Ectodermal cell (in vitro differentiated cells): ENCODE data around the gene ANTXR1.

Source experiments
- H3K27ac ChIP-seq: 2 replicates; pipeline ENCODE4 v1.7.0; 2013; ENCODE audit warnings: mild to moderate bottlenecking, low read depth, low read length; ENCODE audit not compliant: insufficient read depth, poor library complexity, severe bottlenecking
- H3K27me3 ChIP-seq: 2 replicates; pipeline ENCODE4 v1.7.0; 2013; ENCODE audit warnings: mild to moderate bottlenecking, low read length; ENCODE audit not compliant: insufficient read depth, control insufficient read depth, poor library complexity, severe bottlenecking
- H3K36me3 ChIP-seq: one replicate; pipeline ENCODE4 v1.7.0; 2013; ENCODE audit warnings: low read length; ENCODE audit not compliant: control insufficient read depth, insufficient read depth
- H3K4me1 ChIP-seq: one replicate; pipeline ENCODE4 v1.7.0; 2013; ENCODE audit warnings: low read length; ENCODE audit not compliant: control insufficient read depth, insufficient read depth
- H3K4me3 ChIP-seq: 2 replicates; pipeline ENCODE4 v1.7.0; 2013; ENCODE audit warnings: low read depth, low read length, control low read depth; ENCODE audit not compliant: insufficient read depth
- H3K9me3 ChIP-seq: 2 replicates; pipeline ENCODE4 v1.7.0; 2013; ENCODE audit warnings: mild to moderate bottlenecking, low read length, moderate library complexity; ENCODE audit not compliant: control insufficient read depth
- WGBS, 2 experiments: methylation state at CpG; one replicate each; pipeline ENCODE4 v1.1.7; 2013; ENCODE audit warnings: missing lambda C conversion rate in 2 of 2; 5-methylcytosine and 5-hydroxymethylcytosine counted together

Gene ANTXR1

DNA sequence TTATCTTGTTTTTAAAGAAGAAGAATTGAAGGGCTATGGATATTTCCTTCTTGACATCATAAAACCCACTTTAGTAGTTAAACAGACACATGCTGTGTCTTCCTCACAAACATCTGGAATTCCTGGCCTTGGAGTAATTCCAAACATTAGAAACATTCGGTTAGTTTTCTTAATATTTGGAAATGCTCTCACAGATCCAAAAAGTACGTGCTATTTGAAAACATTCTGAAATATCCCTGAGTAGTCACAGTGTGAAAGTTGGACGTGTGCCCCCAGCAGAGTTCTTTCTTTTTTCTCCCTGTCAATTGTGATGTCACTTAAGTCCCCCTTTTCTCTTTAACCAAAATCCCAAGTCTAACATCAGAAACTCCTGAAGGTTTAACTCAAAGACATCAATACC is 91.3 kb downstream of the ANTXR1 start:
- H3K36me3 ChIP-seq: no peaks in the 10 kb centered on the region
- no peaks in the 10 kb centered on the region for H3K27me3 ChIP-seq
- no peak overlapping the region for H3K27ac ChIP-seq
- H3K4me1 ChIP-seq: no peaks in the 10 kb centered on the region
- H3K9me3 ChIP-seq: no peaks in the 10 kb centered on the region
- WGBS, 2 experiments: 95 to 97% methylated on average over 3 of the region's 3 CpGs
- H3K4me3 ChIP-seq: no peak overlapping the region

DNA sequence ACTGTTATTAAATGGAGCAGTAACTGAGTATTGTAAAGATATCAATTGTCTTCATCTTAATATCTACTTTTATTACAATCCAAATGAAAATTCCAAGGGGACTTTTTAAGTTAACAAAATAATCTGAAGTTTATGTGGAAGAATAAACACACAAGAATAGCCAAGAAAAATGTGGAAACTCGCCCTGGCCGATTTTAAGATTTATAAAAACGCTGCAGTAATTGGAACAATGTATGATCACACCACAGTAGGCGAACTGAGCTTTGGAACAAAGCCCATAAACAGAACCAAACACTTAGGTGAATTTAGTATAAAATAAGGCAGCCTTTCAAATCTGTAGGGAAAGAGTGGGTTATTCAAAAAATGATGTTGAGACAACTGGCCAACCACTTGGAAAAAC is 96.3 kb downstream of the ANTXR1 start:
- H3K27ac ChIP-seq: no peak overlapping the region
- 91 to 98% methylated on average over 4 of the region's 4 CpGs for WGBS, 2 experiments

DNA sequence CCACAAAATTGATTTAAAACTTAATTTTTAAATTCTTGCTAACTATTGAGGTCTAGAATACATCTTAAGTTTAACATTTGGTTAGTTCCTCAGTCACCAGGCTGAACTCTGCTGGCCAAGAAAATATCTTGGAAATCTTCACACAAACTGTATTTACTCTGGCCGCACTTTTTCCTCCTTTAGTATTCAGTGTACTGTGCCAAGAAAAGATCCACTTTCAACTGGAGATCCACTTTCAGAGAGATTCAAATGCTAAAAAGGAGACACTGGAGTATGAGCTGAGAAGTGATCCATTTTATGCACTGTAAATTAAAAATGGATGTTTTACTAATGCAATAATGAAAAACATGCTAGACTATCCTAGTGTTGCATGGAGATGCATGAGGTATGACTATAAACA is 98.1 kb downstream of the ANTXR1 start:
- H3K4me1 ChIP-seq: no peaks in the 10 kb centered on the region
- no peak overlapping the region for H3K27ac ChIP-seq
- H3K36me3 ChIP-seq: no peaks in the 10 kb centered on the region
- no peaks in the 10 kb centered on the region for H3K27me3 ChIP-seq
- H3K9me3 ChIP-seq: no peaks in the 10 kb centered on the region
- WGBS, 2 experiments: 96 to 100% methylated on average over 1 of the region's 1 CpG
- H3K4me3 ChIP-seq: no peak overlapping the region

More for the DNA sequence above, 96.3 kb downstream of the ANTXR1 start:
- H3K4me1 ChIP-seq: no peaks in the 10 kb centered on the region
- H3K27me3 ChIP-seq: no peaks in the 10 kb centered on the region
- H3K9me3 ChIP-seq: no peaks in the 10 kb centered on the region
- no peak overlapping the region for H3K4me3 ChIP-seq
- H3K36me3 ChIP-seq: no peaks in the 10 kb centered on the region

DNA sequence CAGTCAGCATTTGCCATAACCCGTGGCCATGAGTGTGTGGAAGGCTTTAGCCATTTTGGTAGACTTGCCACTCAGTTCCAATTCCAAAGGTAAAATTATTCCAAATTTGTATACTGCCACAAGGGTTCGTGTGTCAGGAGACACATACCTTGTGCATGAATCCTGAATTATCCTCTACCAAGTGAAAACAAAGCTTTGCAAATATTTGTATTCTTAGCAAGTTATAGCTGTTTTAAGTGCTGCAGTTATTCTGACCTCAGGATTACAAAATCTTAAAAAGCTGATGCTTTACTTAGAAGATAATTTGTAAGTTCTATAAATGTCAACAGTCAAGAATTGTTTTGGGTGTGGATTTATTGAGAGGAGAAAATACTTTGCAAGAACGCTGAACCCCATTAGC is 100.6 kb downstream of the ANTXR1 start:
- Histone ChIP-seq H3K36me3 (no peaks in the 10 kb centered on the region), H3K9me3 (no peaks in the 10 kb centered on the region), H3K4me1 (no peaks in the 10 kb centered on the region), H3K4me3 (no peak overlapping the region), H3K27ac (no peak overlapping the region), H3K27me3 (no peaks in the 10 kb centered on the region)
- 82 to 93% methylated on average over 2 of the region's 3 CpGs for WGBS, 2 experiments

DNA sequence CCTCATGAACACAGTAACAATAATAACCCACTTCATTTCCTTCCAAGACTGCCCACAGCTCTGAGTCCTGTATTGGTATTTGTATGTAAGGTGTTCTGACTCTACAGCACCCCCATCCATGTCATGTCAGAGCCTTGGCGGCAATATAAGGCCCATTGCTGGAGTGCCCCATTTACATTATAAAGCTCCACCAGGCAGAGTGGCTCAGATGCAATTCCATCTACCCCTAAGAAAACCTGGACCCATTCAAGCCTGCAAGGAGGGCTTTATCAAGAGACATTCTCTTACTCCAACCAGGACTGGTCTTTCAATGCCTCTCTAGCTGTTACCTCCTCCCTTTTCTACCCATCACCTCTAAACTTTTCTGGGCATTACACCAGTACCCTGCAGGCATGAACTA is 101.6 kb downstream of the ANTXR1 start:
- H3K27ac ChIP-seq: no peak overlapping the region
- H3K27me3 ChIP-seq: no peaks in the 10 kb centered on the region
- no peak overlapping the region for H3K4me3 ChIP-seq
- H3K9me3 ChIP-seq: no peaks in the 10 kb centered on the region
- 19 to 23% methylated on average over 1 of the region's 1 CpG for WGBS, 2 experiments
- no peaks in the 10 kb centered on the region for H3K36me3 ChIP-seq
- no peaks in the 10 kb centered on the region for H3K4me1 ChIP-seq

DNA sequence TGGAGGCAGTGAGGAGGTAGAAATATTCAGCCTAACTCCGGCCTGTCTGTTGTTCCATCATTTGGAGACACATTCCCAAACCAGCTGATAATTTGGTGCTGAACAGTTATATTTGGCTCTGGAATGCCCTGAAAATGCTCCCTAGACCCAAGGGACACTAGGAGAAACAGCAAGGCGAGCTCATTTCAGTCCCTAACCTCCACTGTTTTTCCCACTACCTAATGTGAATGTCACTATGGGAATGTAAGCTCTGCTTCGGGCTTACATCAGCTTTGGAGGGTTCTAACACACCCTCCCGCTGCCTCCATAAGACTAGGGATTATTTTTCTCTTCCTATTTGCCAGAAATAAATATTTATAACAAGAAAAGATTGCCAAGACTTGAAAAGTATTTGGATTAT is 103.5 kb downstream of the ANTXR1 start:
- H3K36me3 ChIP-seq: no peaks in the 10 kb centered on the region
- WGBS, 2 experiments: 92 to 100% methylated on average over 3 to 4 of the region's 4 CpGs
- H3K9me3 ChIP-seq: no peaks in the 10 kb centered on the region
- H3K4me3 ChIP-seq: no peak overlapping the region
- no peaks in the 10 kb centered on the region for H3K27me3 ChIP-seq
- no peak overlapping the region for H3K27ac ChIP-seq
- no peaks in the 10 kb centered on the region for H3K4me1 ChIP-seq

DNA sequence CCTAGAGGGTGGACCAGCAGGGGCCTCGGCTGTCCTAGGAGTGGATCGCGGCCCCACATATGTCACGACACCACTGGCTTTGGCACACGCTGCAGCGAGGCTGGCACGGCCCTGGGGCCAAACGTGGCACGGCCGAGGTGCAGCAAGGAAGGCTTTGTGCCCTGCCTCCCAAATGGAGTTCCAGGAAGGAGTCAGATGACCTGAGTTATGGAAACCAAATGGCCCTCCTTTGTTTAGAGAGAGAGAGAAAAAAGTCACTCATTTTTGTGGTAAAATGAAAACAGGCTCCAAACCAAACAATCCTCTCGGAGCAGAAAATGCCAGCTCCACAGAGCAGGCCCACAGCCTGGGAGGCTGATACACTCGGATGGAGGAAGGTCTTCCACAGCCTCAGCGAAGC is 105.6 kb downstream of the ANTXR1 start:
- Histone ChIP-seq H3K36me3 (no peaks in the 10 kb centered on the region), H3K27ac (no peak overlapping the region), H3K4me1 (no peaks in the 10 kb centered on the region), H3K4me3 (no peak overlapping the region), H3K27me3 (no peaks in the 10 kb centered on the region), H3K9me3 (no peaks in the 10 kb centered on the region)
- 95 to 96% methylated on average over 13 of the region's 13 CpGs for WGBS, 2 experiments

DNA sequence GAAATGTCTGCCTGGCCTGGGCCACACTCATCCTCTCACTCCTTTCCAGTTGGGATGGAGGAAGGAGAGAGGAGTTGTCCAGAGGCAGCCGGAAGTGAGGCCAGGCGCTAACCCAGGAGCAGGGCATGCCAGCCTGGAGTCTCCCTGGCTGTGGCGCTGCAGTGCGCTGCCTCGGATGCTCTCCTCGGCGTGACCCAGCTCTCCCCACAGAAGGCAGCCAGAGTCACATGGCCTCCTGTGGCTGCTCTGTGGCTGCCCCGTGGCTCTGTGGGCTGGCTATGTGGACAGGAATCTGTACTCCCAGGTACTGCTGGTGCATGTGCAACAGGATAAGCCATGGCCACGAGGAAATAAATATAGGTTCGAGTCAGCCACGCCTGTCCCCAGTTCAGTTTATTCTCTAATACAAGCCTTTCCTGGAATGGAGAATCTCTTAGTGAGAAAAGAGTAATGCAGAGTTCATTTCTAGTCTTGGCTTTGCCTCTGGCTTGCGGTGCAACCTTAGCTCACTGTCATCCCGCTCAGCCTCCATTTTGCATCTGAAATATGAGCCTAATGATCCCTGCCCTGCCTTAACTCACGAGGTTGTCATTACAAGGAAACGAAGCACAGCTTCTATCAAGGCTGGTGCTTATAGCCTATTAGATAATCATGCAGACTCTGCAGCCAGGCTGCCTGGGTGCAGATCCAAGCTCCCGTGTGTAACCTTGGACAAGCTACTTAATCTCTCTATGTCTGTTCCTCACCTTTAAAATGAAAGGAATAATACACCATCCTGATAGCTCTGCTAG is 106.3 kb downstream of the ANTXR1 start:
- Histone ChIP-seq H3K4me1 (no peaks in the 10 kb centered on the region), H3K27ac (no peak overlapping the region), H3K4me3 (no peak overlapping the region), H3K9me3 (no peaks in the 10 kb centered on the region), H3K27me3 (no peaks in the 10 kb centered on the region), H3K36me3 (no peaks in the 10 kb centered on the region)
- WGBS, 2 experiments: 89 to 92% methylated on average over 16 of the region's 16 CpGs

DNA sequence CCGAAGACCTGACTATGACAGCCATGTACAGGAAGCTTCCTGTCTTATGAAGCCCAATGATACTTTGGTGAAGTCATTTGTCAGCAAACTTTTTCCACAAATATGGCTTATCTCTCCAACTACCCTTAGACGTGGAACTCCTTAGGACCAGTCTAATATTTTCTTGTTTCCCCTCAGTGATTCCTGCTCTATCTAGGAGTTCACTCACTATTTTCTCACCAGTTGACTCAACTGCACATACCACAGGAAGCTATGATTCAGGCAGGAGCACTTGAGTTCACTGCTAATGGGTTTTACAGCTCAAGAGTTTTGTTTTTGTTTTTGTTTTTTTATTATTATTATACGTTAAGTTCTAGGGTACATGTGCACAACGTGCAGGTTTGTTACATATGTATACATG is 109.3 kb downstream of the ANTXR1 start:
- Histone ChIP-seq H3K36me3 (no peaks in the 10 kb centered on the region), H3K27me3 (no peaks in the 10 kb centered on the region), H3K4me3 (no peak overlapping the region), H3K4me1 (no peaks in the 10 kb centered on the region), H3K27ac (no peak overlapping the region), H3K9me3 (no peaks in the 10 kb centered on the region)
- 89 to 98% methylated on average over 3 of the region's 4 CpGs for WGBS, 2 experiments

DNA sequence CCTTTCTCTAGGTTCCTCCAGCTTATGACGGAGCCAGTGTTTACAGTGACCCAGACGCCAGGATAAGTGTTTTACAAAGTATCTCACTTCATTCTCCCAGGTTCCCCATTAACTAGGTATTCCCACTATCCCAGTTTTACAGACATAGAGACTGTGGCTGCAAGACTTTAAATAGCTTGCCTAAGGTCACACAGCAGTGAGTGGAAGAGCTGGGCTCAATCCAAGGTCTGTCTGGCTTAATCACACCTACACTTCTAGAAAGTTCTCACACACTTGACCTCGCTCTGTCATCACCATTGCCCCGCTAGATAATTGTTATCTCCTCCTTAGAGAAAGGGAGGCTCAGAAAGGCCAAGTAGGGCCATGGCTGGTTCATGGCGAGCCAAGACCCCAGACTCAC is 110.2 kb downstream of the ANTXR1 start:
- no peak overlapping the region for H3K27ac ChIP-seq
- no peaks in the 10 kb centered on the region for H3K36me3 ChIP-seq
- H3K4me1 ChIP-seq: no peaks in the 10 kb centered on the region
- WGBS, 2 experiments: 93% methylated on average over 5 of the region's 5 CpGs
- no peaks in the 10 kb centered on the region for H3K9me3 ChIP-seq
- no peaks in the 10 kb centered on the region for H3K27me3 ChIP-seq
- H3K4me3 ChIP-seq: no peak overlapping the region
